Fibroblast of the conjunctiva (primary cell): ENCODE measurements around the gene DCAF11.
A peak's percentile ranks its signal among the peaks of the same experiment; 100 is the strongest.

Experiments
- DNase-seq: peaks from one replicate; pipeline ENCODE4 v3.0.0-alpha.2; 2010; ENCODE audit warnings: low read depth

DCAF11 gene

GRCh38 chr14:24114532-24115421, at the start of gene DCAF11, which contains the start of gene NRL:
DCAF11 (plus strand) TSS chr14:24114777; CDS start chr14:24115595, 818 bp downstream.
NRL (minus strand) TSS chr14:24114949; CDS start chr14:24082848, 32,101 bp downstream.
- DNase-seq: peak; percentile 100

DNA sequence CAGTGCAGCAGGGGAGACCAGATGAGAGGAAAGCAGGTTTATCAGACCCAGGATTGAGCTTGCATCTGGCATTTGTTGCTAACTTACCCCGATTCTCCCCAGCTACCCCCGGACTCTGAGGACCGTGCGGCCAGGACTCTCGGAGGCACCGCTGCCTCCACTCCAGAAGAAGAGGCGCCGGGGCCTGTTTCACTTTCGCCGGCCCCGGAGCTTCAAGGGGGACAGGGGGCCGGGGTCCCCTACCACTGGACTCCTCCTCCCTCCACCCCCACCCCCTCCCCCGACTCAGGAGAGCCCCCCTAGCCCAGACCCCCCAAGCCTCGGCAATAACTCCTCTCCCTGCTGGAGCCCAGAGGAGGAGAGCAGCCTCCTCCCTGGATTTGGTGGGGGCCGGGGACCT, 49.7 kb upstream of the DCAF11 start:
- no peak for DNase-seq

DNA sequence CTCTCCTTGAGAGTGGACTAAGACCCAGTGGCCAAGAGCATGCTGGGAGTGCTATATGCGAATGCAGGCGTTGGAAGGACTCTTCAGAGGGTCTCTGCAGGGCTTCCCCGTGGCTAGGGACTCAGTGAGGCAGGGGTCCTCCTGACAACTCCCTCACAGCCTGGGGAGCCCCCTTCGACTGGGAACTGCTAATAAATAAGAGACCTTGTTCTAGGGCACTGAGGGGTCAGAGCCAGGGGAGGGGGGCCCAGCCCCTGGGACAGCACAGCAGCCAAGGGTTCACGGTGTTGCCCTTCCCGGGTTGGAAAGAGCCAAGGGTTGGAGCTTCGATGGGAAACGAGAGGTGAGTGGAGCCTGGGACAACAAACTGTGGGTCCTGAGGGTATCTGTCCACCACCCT, 49.2 kb upstream of the DCAF11 start:
- no peak for DNase-seq

DNA sequence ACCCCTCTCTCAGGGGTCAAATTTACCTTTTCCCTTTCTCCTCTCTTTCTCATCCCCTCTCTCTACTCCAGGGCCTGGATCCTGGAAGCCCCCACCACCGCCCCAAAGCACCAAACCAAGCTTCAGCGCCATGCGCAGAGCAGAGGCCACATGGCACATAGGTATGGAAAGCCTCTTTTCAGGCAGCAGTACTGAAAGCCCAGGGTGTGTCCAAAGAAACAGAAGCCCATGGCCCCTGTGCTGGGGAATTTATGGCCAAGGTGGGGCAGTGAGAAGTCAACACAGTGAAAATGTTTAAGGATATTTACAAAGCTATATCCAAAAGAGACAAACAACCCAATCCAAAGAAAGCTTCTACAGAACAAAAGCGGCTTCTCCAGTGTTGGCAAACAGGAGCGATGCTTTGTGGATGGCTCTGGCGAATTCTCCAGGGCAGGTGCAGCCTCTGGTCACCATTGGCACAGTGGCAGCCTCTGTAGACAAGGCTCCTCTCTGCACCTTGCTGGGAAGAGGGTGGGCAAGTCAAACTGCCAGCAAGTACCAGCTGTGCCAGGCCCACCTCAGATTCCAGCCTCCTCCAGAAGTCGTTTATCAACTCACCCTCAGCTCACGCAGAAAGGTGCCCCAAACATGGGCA, 48.0 kb upstream of the DCAF11 start:
- no peak for DNase-seq

- DNase-seq: no peak
Observed at GRCh38 chr14:24067133-24068082, 47.2 kb upstream of the DCAF11 start.

DNA sequence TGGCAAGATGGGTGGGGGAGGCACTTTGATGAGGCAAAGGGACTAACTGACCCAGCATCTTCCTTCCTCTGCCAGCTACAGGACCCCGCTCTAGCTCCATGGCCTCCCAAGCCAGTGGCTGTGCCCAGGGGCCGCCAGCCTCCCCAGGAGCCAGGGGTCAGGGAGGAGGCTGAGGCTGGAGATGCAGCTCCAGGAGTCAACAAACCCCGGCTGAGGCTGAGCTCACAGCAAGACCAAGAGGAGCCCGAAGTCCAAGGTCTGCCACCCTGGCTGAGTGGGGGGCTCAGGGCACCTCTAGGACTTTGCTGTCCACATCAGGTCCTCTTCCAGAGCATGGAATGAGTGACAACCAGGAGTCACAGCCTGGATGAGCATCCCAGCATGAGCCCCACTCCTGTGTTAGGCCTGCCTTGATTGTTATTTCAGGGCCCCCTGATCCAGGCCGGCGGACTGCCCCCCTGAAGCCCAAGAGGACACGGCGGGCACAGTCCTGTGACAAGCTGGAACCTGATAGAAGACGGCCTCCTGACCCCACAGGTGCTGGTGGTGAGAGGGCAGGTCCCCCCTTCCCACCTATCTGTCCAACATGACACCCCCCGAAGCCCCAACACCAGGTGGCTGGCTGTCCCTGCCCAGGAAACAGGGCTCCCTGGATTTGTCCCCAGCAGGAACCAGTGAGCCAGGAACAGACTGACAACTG, 45.7 kb upstream of the DCAF11 start:
- no peak for DNase-seq

DNA sequence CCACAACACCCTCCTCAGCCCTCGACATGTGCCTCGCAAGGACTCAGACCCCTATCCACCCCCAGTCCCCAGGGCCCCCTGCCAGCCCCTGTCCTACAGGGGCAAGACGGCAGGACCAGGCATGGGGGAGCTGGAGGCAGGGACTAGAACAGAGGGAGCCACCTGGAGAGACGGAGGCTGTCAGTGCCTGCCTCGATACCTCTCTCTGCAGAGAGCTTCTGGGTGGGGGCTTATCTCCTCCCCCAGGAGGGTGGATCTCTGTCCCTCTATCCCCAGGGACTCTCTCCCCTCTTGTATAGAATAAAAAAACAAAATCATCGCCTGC, 45.2 kb upstream of the DCAF11 start:
- no peak for DNase-seq

GRCh38 chr14:24070285-24071143, 44.1 kb upstream of the DCAF11 start:
- no peak for DNase-seq

GRCh38 chr14:24071144-24071697, 43.4 kb upstream of the DCAF11 start, which contains the start of gene CPNE6:
CPNE6 (plus strand) TSS chr14:24071562; CDS start chr14:24072937, 1,375 bp downstream.
- no peak for DNase-seq

DNA sequence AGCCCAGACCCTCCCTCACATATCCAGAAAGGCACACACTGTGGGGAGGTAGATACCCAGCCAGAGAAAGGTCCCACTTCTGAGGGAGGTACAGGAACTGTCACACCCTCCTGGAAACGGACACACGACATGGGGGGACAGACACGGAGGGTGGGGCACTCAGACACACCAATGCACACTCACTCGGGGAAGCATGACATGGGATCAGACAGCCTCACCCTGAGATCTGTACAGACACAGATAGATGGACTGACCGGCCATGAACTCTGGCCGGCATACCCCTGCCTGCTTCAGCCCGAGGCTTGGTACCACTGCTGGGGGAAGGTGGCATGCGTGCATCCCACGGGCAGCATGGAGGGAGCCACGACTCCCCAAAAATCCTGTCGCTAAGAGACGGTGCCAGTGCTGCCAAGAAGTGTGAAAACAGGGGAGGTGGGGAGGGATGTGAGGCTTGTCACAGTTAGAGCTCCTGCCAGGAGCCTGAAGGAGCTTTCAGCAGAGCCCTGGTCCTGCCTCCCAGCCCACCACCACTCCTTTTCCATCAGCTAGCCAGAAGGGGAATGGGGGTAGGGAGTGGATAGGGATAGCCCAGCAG, 42.6 kb upstream of the DCAF11 start:
- no peak for DNase-seq

DNA sequence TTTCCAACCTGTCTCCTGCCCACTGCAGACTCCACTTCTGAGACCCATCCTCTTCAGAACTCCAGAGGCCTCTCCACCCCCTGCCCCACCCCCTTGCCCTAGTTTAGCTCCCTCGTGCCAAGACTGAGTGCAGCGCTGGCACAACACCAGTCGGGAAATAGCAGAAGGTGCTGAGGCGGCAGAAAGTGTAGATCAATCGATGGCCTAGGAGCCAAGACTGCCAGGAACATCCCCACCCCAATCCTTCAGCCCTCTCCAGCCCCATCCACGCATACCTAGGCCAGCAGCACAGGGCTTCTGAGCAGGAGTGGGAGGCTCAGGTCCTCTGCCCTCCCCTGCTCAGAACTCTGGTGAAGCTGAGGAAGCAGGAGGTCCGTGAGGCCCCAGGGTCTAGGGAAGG, 42.1 kb upstream of the DCAF11 start:
- DNase-seq: no peak

DNA sequence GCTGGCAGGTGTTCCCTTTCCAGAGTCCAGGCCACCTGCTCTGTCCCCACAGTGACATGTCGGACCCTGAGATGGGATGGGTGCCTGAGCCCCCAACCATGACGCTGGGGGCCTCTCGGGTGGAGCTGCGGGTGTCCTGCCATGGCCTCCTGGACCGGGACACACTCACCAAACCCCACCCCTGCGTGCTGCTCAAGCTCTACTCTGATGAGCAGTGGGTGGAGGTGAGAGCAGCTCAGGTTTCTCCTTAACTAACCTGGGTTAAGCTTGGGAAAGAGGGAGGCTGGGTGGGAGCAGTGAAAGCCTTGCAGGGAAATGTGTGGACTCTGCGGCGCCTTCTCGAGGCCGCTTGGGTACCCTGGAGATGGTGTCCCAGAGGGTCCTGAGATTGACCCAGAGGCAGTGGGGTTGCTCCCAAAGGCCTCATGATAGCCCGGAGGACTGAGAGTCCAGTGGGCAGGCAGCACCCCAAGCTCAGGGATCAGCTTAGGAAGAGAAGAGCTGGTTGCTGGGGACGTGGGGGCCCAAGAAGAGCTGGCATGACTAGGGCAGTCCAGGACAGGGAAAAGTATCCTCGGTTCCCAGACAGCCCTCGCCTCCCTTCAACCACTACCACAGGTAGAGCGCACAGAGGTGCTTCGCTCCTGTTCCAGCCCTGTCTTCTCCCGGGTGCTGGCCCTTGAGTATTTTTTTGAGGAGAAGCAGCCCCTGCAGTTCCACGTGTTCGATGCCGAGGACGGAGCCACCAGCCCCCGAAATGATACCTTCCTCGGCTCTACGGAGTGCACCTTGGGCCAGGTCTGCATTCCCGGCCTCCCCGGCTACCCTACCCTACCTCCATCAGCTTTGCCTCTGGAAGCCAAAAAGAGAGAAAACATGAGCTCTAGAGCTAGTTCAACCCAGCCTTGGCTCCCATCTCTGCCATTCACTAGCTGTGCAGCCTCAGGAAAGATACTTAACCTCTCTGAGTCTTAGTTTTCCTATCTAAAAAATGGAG, 41.4 kb upstream of the DCAF11 start:
- no peak for DNase-seq

GRCh38 chr14:24074625-24075484, 39.7 kb upstream of the DCAF11 start:
- no peak for DNase-seq

DNA sequence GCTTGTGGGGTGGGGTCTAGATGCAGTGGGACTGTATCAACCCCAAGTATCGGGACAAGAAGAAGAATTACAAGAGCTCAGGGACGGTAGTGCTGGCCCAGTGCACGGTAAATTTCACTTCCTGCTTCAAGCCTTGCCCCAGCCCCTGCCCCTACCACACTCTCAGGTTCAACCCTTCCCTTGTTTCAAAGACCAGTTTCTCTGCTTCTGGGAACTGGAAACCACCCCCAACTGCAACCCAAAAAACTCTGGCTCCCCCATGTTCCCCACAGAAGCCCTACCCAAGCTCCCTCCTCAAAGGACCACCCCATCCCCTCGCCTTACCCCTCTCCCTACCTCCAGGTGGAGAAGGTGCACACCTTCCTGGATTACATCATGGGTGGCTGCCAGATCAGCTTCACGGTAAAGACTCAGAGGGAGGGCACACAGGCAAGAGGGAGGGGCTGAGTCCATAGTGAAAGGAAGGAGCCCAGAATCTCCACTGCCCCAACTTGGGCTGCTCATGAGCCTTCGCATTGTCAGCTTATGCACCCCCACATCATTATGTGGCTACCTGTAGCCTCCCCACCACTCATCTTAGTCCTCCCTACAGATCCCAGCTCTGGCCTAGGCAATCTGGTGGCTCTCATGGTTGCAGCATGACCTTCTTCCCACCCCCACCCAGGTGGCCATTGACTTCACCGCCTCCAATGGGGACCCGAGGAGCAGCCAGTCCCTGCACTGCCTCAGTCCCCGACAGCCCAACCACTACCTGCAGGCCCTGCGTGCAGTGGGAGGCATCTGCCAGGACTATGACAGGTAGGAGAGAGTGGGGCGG, 38.9 kb upstream of the DCAF11 start:
- DNase-seq: no peak

- no peak for DNase-seq
Observed at GRCh38 chr14:24076302-24076601, 38.3 kb upstream of the DCAF11 start.

DNA sequence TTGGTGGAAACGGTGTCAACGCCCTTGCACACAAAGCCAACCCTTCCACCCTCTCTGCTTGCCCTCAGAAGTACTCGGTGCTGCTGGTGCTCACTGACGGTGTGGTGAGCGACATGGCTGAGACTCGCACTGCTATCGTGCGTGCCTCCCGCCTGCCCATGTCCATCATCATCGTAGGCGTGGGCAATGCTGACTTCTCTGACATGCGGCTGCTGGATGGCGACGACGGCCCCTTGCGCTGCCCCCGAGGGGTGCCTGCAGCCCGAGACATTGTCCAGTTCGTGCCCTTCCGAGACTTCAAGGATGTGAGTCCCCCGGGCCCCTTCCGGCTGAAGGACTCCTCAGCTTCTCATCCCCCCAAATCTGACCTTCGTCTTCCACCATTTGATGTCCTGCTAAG, 37.5 kb upstream of the DCAF11 start:
- no peak for DNase-seq

DNA sequence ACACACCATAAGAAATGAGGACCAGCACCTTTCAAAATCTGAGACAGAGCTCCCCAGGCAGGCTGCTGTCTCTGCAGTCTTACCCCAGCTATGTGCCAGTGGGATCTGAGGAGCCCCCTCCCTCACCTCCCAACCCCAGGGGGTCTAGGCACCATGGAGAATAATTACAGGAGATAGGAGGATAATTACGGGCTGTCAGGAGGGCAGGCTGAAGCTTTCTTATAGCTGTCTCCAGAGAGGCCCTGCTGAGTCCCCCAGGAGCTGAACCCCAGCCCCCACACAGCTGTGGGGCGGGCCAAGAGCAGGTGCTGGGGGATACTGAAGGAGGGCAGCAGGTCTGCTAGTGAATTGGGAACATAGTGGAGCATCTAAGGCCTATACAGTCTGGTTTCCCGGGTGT, 36.4 kb upstream of the DCAF11 start:
- DNase-seq: no peak
